ENCODE data around the gene MON1A. TPM values are rescaled to one million over a fixed set of nuclear protein-coding genes. Genes with fewer than 3 reads are reported as not detected.

Gene MON1A
- total and polyA plus RNA-seq, 2 of the 8 experiments (the other 6 are each of a cell fraction or from before 2014, with no cell fraction given): 10.3 to 14.1 TPM

DNA sequence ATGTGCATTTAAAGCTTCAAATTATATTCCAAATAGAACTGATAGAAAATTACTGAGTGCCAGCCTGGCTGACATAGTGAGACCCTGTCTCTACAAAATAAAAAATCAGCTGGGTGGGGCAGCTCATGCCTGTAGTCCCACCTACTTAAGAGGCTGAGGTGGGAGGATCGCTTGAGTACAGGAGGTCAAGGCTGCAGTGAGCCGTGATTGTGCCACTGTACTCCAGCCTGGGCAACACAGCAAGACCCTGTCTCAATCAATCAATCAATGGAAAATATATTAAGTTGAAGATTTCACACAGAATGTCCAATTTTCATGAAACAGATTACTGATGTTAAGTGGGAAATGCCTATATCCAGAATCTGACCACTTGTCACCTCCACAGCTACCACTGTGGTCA is 4.1 kb downstream of the MON1A start (continued):
- TF ChIP-seq GABPA (IDR thresholded peaks at IDR 0.05; ENCODE audit: borderline replicate concordance, insufficient read depth, low read length) (no peak), ASH2L (IDR thresholded peaks at IDR 0.05; ENCODE audit: low read length) (no peak)
